DMS153 (cell line): ENCODE results near the gene NAT9.

Experiments
- DNase-seq: peaks from one replicate; lab custom pipeline; 2025; lab: John Stamatoyannopoulos, UW

Gene NAT9

GRCh38 chr17:74776044-74776962, at the start of gene NAT9:
TSS of gene NAT9 (minus strand) at chr17:74776345. CDS start at chr17:74775698, 647 bp downstream.
- peak; percentile 89 for DNase-seq

DNA sequence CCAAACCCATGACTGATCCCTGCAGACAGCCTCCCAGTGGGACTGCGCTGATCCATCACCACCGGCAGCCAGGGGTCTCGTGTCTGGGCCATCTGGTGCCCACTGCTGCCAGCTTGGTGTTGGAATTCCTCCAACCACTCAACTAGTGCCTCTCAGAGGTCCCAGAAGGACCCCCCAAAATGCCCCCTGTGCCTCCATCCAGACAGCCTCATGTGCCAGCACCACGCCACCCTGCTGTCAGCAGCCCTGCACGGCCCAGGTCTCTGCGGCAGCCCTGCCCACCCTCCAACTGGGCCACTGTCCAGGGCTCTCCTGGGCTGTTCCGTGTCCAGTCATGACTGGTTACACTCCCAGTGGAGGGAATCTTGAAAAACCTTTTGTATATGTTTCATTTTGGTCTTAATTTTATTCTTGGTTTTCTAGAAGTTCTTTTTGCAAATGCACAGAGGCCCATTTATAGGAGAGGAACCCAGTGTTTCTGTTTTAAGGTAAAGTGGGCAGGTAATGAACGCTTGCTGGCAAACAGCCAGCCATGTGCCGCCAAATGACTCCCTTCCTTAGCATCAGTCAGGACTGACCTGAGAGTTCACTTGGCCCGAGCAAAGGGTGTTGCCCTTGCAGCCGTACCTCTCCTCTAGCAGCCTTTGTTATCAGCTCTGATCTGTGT, 48.9 kb upstream of the NAT9 start:
- DNase-seq = no peak

GRCh38 chr17:74822939-74823367, 46.8 kb upstream of the NAT9 start:
- DNase-seq = no peak

DNA sequence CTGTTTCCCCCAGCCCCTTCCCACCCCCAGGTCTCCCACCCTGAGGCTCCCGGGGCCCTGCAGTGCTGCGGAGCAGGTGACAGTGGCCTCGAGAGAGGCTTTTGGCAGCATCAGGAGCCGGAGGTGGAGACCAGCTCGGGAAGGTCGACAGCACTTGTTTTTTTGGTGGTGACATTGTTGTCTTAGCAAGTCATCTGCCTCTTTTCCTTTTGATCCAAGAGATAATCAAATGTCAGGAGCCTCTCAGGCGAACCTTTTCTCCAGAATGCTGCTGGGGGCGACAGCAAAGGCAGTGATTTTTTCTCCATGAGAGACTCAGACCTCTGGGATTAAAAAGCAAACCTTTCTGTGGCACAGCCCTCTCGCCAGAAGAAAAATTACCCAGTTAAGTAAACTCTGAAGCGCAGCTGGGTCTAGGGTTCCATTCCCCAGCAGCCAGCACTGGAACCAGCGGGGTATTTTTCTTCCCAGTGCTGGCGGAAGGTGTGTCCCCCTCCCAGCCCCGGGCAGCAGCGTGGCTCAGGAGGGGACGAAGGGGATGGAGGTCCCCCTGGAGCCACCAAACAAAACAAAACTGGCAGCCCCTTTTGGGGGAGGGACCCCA, 46.3 kb upstream of the NAT9 start:
- no peak for DNase-seq

DNA sequence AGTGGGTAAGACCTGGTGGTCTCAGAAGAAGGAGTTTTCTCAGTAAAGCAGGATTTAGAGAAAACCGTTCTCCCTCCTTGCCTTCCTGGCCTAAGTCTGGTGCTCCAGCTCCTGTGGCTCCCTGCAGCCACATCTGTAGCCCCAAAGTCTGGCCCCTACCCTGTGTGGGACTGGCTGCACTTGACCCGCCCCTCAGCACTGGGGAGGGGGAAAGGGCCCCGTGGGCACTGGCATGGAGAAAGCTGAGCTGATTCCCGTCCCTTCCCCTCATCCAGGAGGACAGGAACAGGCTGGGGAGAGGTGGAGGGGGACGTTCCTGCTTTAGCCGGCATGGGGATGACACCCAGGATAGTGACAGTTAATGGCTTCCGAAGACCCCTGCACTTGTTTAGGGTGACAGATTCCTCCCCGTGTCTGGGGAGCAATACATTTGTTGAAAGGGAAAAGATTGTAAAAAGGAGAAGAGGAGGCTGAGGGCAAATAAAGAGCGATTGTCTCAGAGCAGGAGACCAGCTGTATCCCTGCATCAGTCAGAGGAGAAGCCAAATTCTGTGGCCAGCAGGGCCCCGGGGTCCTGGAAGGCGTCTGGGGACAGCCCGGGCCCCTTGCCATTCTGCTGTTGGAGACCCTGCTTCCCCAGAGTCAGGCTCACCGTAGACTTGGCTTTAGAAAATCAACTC, 45.6 kb upstream of the NAT9 start:
- no peak for DNase-seq

GRCh38 chr17:74819801-74820436, 43.8 kb upstream of the NAT9 start:
- DNase-seq = no peak

DNA sequence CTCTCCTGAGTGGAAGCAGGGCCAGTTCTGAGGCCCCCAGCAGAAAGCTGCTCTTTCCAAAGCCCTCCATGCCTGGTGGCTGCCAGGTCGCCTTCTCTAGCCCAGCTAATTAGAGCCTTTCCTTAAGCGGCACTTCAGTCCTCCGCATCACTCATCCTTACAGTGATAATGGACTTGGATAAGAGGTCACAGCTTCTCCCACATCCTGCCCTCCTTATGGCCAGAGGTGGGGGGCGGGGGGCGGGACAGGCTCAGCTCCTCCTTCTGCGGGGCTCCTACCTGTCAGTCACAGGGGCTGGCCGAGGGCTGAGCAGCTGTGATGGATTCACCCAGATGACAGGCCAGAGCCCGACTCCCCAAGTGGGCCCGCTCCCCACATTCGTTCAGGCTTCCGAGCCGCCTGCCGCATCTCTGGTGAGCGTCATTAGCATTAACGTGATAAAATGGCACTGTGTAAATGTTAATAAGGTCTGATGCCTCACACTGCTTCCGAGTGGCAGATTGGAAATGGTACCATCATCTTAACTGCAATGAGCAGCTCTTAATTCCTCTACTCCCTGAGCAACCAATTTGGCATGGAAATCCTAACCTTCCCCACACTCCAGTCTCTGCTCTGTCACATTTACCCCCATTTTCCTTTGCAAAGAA, 42.3 kb upstream of the NAT9 start:
- no peak for DNase-seq

- DNase-seq = no peak
These were observed 40.9 kb upstream of the NAT9 start for GRCh38 chr17:74816905-74817620.

GRCh38 chr17:74815550-74816370, 39.6 kb upstream of the NAT9 start:
- DNase-seq = no peak

- DNase-seq = no peak
These were observed 38.9 kb upstream of the NAT9 start for GRCh38 chr17:74815067-74815466.

- DNase-seq = no peak
These were observed 38.3 kb upstream of the NAT9 start for GRCh38 chr17:74814453-74814852.

- no peak for DNase-seq
These were observed 36.2 kb upstream of the NAT9 start for GRCh38 chr17:74812109-74813009.

DNA sequence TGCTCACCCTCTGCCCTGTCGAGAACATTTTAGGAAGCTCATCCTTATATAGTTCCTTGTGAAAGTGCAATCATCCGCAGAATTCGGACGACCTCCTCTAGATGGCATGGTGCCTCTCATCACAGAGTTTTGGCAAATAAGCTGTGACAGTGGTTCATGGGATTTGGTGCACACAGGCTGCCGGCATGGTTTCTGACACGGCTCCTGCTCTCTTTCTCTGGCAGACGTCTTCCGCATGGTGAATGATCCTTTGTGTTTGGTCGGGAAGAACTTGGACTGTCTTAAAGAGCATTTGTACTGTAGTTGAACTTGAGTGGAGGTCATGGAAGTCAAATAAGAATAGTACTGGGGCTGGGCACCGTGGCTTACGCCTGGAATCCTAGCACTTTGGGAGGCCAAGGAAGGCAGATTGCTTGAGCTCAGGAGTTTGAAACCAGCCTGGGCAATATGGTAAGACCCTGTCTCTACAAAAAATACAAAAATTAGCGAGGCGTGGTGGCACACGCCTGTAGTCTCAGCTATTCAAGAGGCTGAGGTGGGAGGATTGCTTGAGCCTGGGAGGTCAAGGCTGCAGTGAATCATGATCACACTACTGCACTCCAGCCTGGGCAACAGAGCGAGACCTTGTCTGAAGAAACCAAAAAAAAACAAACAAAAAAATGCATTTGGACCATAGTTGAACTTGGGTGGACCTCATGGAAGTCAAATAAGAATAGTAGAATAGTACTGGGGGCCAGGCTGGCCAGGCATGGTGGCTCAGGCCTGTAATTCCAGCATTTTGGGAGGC, 34.7 kb upstream of the NAT9 start:
- DNase-seq = no peak

DNA sequence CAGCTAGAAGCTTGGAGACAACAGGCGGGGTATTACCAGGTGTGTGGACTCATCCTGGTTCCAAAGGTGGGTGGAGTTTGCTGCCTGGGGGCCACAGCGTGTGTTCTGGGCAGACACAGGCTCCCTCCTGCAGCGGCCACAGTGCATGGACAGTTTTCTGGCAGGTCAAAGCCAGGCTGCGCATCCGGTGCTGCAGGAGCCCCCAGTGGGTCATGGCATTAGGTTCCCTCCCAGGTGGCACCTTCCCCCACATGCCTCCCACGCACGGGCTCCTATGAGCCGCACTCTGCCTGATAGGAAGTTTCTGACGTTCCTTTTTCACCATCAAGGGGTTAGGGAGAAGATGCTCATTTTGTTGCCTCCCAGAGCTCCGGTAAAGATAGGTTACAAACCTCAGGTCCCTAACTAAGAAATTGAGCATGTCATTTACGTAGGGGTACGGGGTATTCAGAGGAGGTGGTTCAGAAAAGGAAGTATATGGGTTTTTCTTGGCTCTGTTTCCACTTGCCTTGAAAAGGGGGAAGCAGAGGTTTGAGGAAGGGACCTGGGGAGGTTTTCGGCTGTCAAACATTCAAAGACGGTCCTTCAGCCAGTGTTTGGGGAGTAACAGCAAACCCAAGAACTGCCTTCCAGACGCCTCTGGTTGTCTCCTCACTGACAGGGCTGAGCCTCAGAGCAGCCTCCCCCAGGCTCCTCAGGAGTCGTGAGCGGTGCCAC, 32.7 kb upstream of the NAT9 start:
- no peak for DNase-seq

- DNase-seq = peak; percentile 69
These were observed 31.8 kb upstream of the NAT9 start for GRCh38 chr17:74807925-74808324.

DNA sequence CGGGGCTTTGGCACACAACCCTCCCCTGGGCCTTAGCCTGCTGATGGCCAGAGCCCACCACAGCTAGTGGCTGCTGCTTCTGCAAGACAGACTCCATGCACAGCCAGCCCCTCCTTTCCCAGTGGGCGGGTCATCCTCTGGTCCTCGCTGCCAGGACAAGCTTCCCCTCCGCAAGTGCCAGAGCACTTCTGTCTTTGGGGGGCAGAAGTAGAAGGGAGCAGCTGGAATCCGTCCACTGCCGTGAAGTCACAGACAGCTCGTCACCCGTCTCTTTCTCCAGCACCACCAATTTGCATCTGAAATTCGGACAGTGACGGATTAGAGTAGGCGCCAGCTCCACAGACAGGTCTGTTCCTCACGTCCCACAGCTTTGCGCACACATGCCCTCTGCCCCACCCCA, 31.3 kb upstream of the NAT9 start:
- DNase-seq = no peak

GRCh38 chr17:74806334-74806733, 30.2 kb upstream of the NAT9 start:
- DNase-seq = no peak
